OCI-LY3 (cell line): ENCODE measurements around the gene EIF4E1B.

ENCODE experiments used
- H2AFZ ChIP-seq: fragments of 200-600, 300-600 bp; shearing (Covaris generic); 2 replicates; pipeline ENCODE4 v1.6.0; 2014; ENCODE audit warnings: antibody characterized with exemption, low read depth, low read length
- H3K27ac ChIP-seq: fragments of 200-600, 300-600 bp; sonication (generic); 2 replicates; pipeline ENCODE4 v1.5.1; 2014; ENCODE audit warnings: mild to moderate bottlenecking, low read length, moderate library complexity, mixed read lengths
- H3K27me3 ChIP-seq: fragments of 200-600, 300-600 bp; sonication (generic); 2 replicates; pipeline ENCODE4 v1.6.1; 2014; ENCODE audit warnings: low read depth, low read length, mixed read lengths
- H3K36me3 ChIP-seq: fragments of 200-600, 300-600 bp; sonication (generic); replicated peaks from 2 replicates; pipeline ENCODE3; 2014; ENCODE audit warnings: low read depth, low read length, mixed read lengths
- H3K4me1 ChIP-seq: fragments of 300-600, 200-600 bp; sonication (generic); 2 replicates; pipeline ENCODE4 v1.6.1; 2014; ENCODE audit warnings: low read length, mixed read lengths
- H3K4me2 ChIP-seq: fragments of 200-600, 300-600 bp; sonication (generic); 2 replicates; pipeline ENCODE4 v1.6.1; 2014; ENCODE audit warnings: low read length, mixed read lengths
- H3K4me3 ChIP-seq: fragments of 300-600, 200-600 bp; sonication (generic); 2 replicates; pipeline ENCODE4 v1.5.1; 2014; ENCODE audit warnings: antibody characterized with exemption, mild to moderate bottlenecking, low read length, moderate library complexity
- H3K79me2 ChIP-seq: fragments of 300-600, 200-600 bp; shearing (Covaris generic); 2 replicates; pipeline ENCODE4 v1.6.1; 2014; ENCODE audit warnings: mild to moderate bottlenecking, low read length, mixed read lengths
- H3K9ac ChIP-seq: fragments of 300-600, 200-600 bp; shearing (Covaris generic); 2 replicates; pipeline ENCODE4 v1.6.0; 2014; ENCODE audit warnings: mild to moderate bottlenecking, low read length, moderate library complexity
- H3K9me3 ChIP-seq: fragments of 200-600, 300-600 bp; shearing (Covaris generic); 2 replicates; pipeline ENCODE4 v1.6.1; 2014; ENCODE audit warnings: low read length, mixed read lengths; ENCODE audit not compliant: insufficient read depth
- H4K20me1 ChIP-seq: fragments of 200-600, 300-600 bp; sonication (generic); 2 replicates; pipeline ENCODE4 v1.6.1; 2016; ENCODE audit warnings: low read length, mixed read lengths; ENCODE audit not compliant: insufficient read depth
- EZH2phosphoT487 ChIP-seq: fragments of 200-600 bp; shearing (Covaris generic); IDR thresholded peaks from 2 replicates; pipeline ENCODE4 v1.6.1; 2018; ENCODE audit warnings: antibody characterized with exemption, mixed run types, low read depth
- TF ChIP-seq, protein P1 (sequence below): fragments of 200-600, 300-600 bp; sonication (generic); IDR thresholded peaks from 2 replicates; pipeline ENCODE4 v1.5.1; 2014; ENCODE audit warnings: antibody characterized with exemption, low read length, low read depth

The EIF4E1B gene

DNA sequence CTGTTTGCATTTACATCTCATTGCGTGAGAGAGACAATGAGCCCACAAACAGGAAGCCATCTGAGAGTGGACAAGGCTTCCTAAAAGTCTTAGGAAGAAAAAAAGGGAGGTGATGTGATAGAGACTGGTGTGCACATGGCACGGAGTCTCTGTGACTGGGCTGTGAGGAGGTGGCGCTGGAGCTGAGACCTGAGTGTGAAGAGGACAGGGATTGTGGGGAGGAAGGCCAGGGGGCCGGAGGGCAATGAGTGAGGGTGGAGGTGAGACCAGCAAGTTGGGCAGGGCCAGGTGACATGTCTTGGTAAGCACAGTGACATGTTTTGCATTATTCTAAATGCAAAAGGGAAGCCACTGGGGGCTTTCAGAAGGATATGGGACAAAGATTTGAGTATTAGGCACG lies 61.9 kb downstream of the EIF4E1B start:
- Histone ChIP-seq H3K79me2 (no peaks in the 10 kb centered on the region), H3K9ac (no peak overlapping the region), H3K4me2 (no peak overlapping the region), H3K36me3 (no peaks in the 10 kb centered on the region), H3K4me1 (no peaks in the 10 kb centered on the region), H3K27ac (no peak overlapping the region), H3K27me3 (peaks cover 40% of the 10 kb centered on the region), H2AFZ (no peak overlapping the region), H3K4me3 (no peak overlapping the region), H4K20me1 (no peaks in the 10 kb centered on the region), H3K9me3 (no peaks in the 10 kb centered on the region)
- TF ChIP-seq EZH2phosphoT487, result no peak
- TF ChIP-seq, protein P1, sequence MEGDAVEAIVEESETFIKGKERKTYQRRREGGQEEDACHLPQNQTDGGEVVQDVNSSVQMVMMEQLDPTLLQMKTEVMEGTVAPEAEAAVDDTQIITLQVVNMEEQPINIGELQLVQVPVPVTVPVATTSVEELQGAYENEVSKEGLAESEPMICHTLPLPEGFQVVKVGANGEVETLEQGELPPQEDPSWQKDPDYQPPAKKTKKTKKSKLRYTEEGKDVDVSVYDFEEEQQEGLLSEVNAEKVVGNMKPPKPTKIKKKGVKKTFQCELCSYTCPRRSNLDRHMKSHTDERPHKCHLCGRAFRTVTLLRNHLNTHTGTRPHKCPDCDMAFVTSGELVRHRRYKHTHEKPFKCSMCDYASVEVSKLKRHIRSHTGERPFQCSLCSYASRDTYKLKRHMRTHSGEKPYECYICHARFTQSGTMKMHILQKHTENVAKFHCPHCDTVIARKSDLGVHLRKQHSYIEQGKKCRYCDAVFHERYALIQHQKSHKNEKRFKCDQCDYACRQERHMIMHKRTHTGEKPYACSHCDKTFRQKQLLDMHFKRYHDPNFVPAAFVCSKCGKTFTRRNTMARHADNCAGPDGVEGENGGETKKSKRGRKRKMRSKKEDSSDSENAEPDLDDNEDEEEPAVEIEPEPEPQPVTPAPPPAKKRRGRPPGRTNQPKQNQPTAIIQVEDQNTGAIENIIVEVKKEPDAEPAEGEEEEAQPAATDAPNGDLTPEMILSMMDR, result no peak

DNA sequence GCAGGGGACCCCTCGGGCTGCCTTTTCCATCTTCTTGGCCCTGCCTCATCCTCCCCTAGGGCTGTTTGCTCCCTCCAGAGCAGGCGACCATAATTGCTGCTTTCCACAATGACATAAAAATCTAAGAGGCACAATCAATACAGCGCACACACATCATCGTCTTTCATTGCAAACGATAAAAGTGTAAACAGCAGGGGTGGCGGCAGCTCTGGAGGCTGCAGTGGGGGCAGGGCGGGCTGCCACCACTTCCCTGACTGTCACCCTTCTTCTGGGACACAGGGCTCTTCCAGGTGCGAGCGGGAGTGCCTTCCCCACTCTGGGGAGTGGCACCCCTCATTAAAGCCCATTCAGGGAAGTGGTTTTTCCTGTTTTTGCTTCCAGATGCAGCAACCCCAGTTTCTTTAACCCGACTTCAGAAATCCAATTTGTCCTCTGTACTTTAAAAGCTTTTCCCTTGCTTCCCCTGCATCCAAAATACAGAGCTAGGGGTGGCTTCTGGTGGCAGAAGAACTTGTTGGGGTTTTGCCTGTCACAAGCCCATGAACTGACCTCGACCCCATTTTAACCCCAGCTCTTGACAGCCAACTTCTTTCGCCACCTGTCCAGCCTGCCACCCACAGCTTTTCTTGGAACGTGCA lies 62.5 kb downstream of the EIF4E1B start:
- no peak overlapping the region for H3K4me3 ChIP-seq
- no peaks in the 10 kb centered on the region for H3K36me3 ChIP-seq
- no peak overlapping the region for H3K9ac ChIP-seq
- no peaks in the 10 kb centered on the region for H4K20me1 ChIP-seq
- no peak overlapping the region for H3K27ac ChIP-seq
- no peaks in the 10 kb centered on the region for H3K9me3 ChIP-seq
- H3K4me1 ChIP-seq, result no peaks in the 10 kb centered on the region
- TF ChIP-seq EZH2phosphoT487, result no peak
- TF ChIP-seq, protein P1, result no peak
- H2AFZ ChIP-seq, result no peak overlapping the region
- peaks cover 45% of the 10 kb centered on the region for H3K27me3 ChIP-seq
- no peaks in the 10 kb centered on the region for H3K79me2 ChIP-seq
- no peak overlapping the region for H3K4me2 ChIP-seq

DNA sequence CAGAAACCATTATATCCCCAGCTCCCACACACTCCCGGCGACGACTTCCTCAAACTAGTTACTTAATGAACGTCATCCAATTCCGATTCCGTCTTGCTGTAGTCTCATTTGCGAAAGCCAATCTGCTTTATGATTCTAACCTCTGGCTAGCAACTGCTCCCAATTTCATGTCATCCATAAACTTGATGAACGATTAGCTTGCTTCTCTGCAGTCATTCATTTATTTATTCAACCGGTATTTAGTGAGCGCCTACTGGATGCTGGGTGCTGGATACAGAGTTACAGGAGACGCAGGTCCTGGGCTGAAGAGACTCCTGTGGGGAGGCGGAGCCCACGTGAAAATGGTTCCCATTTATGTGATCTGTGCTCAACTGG lies 63.0 kb downstream of the EIF4E1B start:
- Histone ChIP-seq H3K79me2 (no peaks in the 10 kb centered on the region), H3K27me3 (peaks cover 45% of the 10 kb centered on the region), H3K36me3 (no peaks in the 10 kb centered on the region), H3K9me3 (no peaks in the 10 kb centered on the region), H3K9ac (no peak overlapping the region), H2AFZ (no peak overlapping the region), H3K27ac (no peak overlapping the region), H3K4me3 (no peak overlapping the region), H4K20me1 (no peaks in the 10 kb centered on the region), H3K4me2 (no peak overlapping the region), H3K4me1 (no peaks in the 10 kb centered on the region)
- TF ChIP-seq, protein P1, result no peak
- TF ChIP-seq EZH2phosphoT487, result no peak

DNA sequence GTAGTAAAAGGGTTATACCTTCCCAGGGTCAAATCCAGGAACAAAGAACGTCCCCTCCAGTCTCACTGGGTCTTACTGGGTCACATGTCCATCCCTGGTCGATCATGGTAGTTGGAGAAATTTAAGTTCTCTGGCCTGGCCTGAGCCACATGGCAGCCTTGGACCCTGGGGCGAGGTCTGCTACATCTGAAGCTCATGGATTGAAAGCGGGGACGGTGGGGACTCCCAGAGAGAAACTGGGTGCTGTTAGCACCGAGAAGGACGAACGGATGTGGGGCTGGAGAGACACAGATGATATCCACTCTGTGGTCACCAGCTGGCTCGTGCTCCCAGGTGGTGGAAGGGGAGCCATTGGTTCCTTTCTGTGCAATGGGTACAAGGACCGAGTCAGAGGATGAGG lies 63.7 kb downstream of the EIF4E1B start:
- no peak overlapping the region for H3K4me2 ChIP-seq

More for the DNA sequence above, 63.7 kb downstream of the EIF4E1B start:
- Histone ChIP-seq H3K36me3 (no peaks in the 10 kb centered on the region), H2AFZ (no peak overlapping the region), H4K20me1 (no peaks in the 10 kb centered on the region), H3K9me3 (no peaks in the 10 kb centered on the region), H3K4me3 (no peak overlapping the region), H3K79me2 (no peaks in the 10 kb centered on the region), H3K27ac (no peak overlapping the region), H3K27me3 (peaks cover 45% of the 10 kb centered on the region), H3K4me1 (no peaks in the 10 kb centered on the region), H3K9ac (no peak overlapping the region)
- TF ChIP-seq, protein P1, result no peak
- no peak for TF ChIP-seq EZH2phosphoT487
